H9 (cell line): ENCODE results near the gene ZIM2. TPM values are rescaled to one million over a fixed set of nuclear protein-coding genes. Genes with fewer than 3 reads are reported as not detected.

Source experiments
- DNase-seq: peaks from one replicate; pipeline ENCODE4 v3.0.0-alpha.2; 2017
- H2AFZ ChIP-seq: one replicate; pipeline ENCODE4 v1.6.1; 2013; ENCODE audit warnings: mild to moderate bottlenecking, low read length, control low read depth, moderate library complexity
- H2AK5ac ChIP-seq: 2 replicates; pipeline ENCODE4 v1.6.1; 2013; ENCODE audit warnings: low read length, control low read depth, mixed read lengths; ENCODE audit not compliant: insufficient read length
- H2BK120ac ChIP-seq: one replicate; pipeline ENCODE4 v1.6.1; 2013; ENCODE audit warnings: low read depth, mild to moderate bottlenecking, low read length, control low read depth, inconsistent platforms; ENCODE audit not compliant: poor library complexity, severe bottlenecking
- H2BK12ac ChIP-seq: 2 replicates; pipeline ENCODE4 v1.6.1; 2013; ENCODE audit warnings: low read length, control low read depth, mixed read lengths, low read depth; ENCODE audit not compliant: insufficient read length
- H2BK15ac ChIP-seq: 2 replicates; pipeline ENCODE4 v1.6.1; 2013; ENCODE audit warnings: low read depth, low read length, control low read depth
- H2BK20ac ChIP-seq: one replicate; pipeline ENCODE4 v1.6.1; 2013; ENCODE audit warnings: low read depth, mild to moderate bottlenecking, low read length, control low read depth, inconsistent platforms; ENCODE audit not compliant: poor library complexity, severe bottlenecking
- H2BK5ac ChIP-seq: 2 replicates; pipeline ENCODE4 v1.6.1; 2013; ENCODE audit warnings: low read length, control low read depth, mixed read lengths; ENCODE audit not compliant: insufficient read length
- H3K14ac ChIP-seq: 2 replicates; pipeline ENCODE4 v1.6.1; 2013; ENCODE audit warnings: low read length, control low read depth; ENCODE audit not compliant: insufficient read depth
- H3K18ac ChIP-seq: 2 replicates; pipeline ENCODE4 v1.6.1; 2013; ENCODE audit warnings: low read depth, mild to moderate bottlenecking, mixed read lengths, low read length, control low read depth; ENCODE audit not compliant: insufficient read length
- H3K23ac ChIP-seq: 2 replicates; pipeline ENCODE4 v1.6.1; 2013; ENCODE audit warnings: low read length, control low read depth, mixed read lengths, low read depth; ENCODE audit not compliant: insufficient read length
- H3K23me2 ChIP-seq: 2 replicates; pipeline ENCODE4 v1.6.1; 2013; ENCODE audit warnings: low read depth, mild to moderate bottlenecking, mixed read lengths, low read length, control low read depth; ENCODE audit not compliant: insufficient read length, poor library complexity, severe bottlenecking
- H3K27ac ChIP-seq: 2 replicates; pipeline ENCODE4 v1.5.1; 2013; ENCODE audit warnings: low read length, control low read depth, mixed read lengths, low read depth; ENCODE audit not compliant: insufficient read length
- H3K27me3 ChIP-seq: 2 replicates; pipeline ENCODE4 v1.6.1; 2013; ENCODE audit warnings: low read length, control low read depth, inconsistent platforms; ENCODE audit not compliant: insufficient read depth
- H3K4ac ChIP-seq: 2 replicates; pipeline ENCODE4 v1.6.1; 2013; ENCODE audit warnings: low read depth, mild to moderate bottlenecking, control low read depth, inconsistent platforms, low read length, moderate library complexity
- H3K4me1 ChIP-seq: 2 replicates; pipeline ENCODE4 v1.6.1; 2013; ENCODE audit warnings: low read length, control low read depth, inconsistent platforms; ENCODE audit not compliant: insufficient read depth
- H3K4me2 ChIP-seq: 2 replicates; pipeline ENCODE4 v1.6.1; 2013; ENCODE audit warnings: low read length, control low read depth, mixed read lengths; ENCODE audit not compliant: insufficient read length, insufficient read depth
- H3K56ac ChIP-seq: 2 replicates; pipeline ENCODE4 v1.6.1; 2013; ENCODE audit warnings: low read depth, mild to moderate bottlenecking, mixed read lengths, low read length, control low read depth; ENCODE audit not compliant: insufficient read length
- H3K79me1 ChIP-seq: 2 replicates; pipeline ENCODE4 v1.6.1; 2013; ENCODE audit warnings: low read depth, mild to moderate bottlenecking, moderate library complexity, low read length, control low read depth, inconsistent platforms; ENCODE audit not compliant: insufficient read depth, poor library complexity, severe bottlenecking
- H3K79me2 ChIP-seq: 2 replicates; pipeline ENCODE4 v1.6.1; 2013; ENCODE audit warnings: low read length, control low read depth, inconsistent platforms; ENCODE audit not compliant: insufficient read depth
- H3K9ac ChIP-seq: 2 replicates; pipeline ENCODE4 v1.6.1; 2013; ENCODE audit warnings: low read length, control low read depth, mixed read lengths; ENCODE audit not compliant: insufficient read length; ENCODE audit errors: extremely low read depth
- H3K9me3 ChIP-seq: one replicate; pipeline ENCODE4 v1.6.1; 2013; ENCODE audit warnings: low read depth, low read length, inconsistent platforms; ENCODE audit not compliant: control insufficient read depth
- H3T11ph ChIP-seq: one replicate; pipeline ENCODE4 v1.6.1; 2013; ENCODE audit warnings: mild to moderate bottlenecking, low read length, control low read depth, inconsistent platforms
- H4K20me1 ChIP-seq: one replicate; pipeline ENCODE4 v1.6.1; 2013; ENCODE audit not compliant: control insufficient read depth, insufficient read length, insufficient read depth
- H4K5ac ChIP-seq: 2 replicates; pipeline ENCODE4 v1.6.1; 2013; ENCODE audit warnings: low read depth, mild to moderate bottlenecking, mixed read lengths, low read length, control low read depth; ENCODE audit not compliant: insufficient read length
- H4K8ac ChIP-seq: replicated peaks from 2 replicates; pipeline ENCODE4 v1.6.1; 2013; ENCODE audit warnings: low read length, control low read depth, mixed read lengths, low read depth; ENCODE audit not compliant: insufficient read length
- H4K91ac ChIP-seq: 2 replicates; pipeline ENCODE4 v1.6.1; 2013; ENCODE audit warnings: low read depth, mild to moderate bottlenecking, moderate library complexity, mixed read lengths, low read length, control low read depth; ENCODE audit not compliant: insufficient read length
- H3K27ac Mint-ChIP-seq, 3 experiments: 2 replicates in 2 of 3; 3 replicates in 1 of 3; pipeline ENCODE4 v1.8.0; 2020 to 2021; ENCODE audit warnings: mixed read lengths in 3 of 3, mild to moderate bottlenecking in 1 of 3, moderate library complexity in 1 of 3
- H3K27me3 Mint-ChIP-seq: 2 replicates; pipeline ENCODE4 v1.8.0; 2021; ENCODE audit warnings: low read depth, mild to moderate bottlenecking, moderate library complexity, mixed read lengths
- H3K36me3 Mint-ChIP-seq, 3 experiments: 2 replicates in 2 of 3; 3 replicates in 1 of 3; pipeline ENCODE4 v1.8.0; 2020 to 2021; ENCODE audit warnings: low read depth in 3 of 3, mixed read lengths in 3 of 3; ENCODE audit not compliant: insufficient read depth in 1 of 3
- H3K4me1 Mint-ChIP-seq, 2 experiments: 2 replicates each; pipeline ENCODE4 v1.8.0; 2020; ENCODE audit warnings: mixed read lengths in 2 of 2
- H3K4me3 Mint-ChIP-seq, 2 experiments: 2 replicates in 1 of 2; 3 replicates in 1 of 2; pipeline ENCODE4 v1.8.0; 2020 to 2021; ENCODE audit warnings: mild to moderate bottlenecking in 2 of 2, mixed read lengths in 2 of 2, moderate library complexity in 1 of 2
- H3K9me3 Mint-ChIP-seq, 2 experiments: 2 replicates in 1 of 2; 3 replicates in 1 of 2; pipeline ENCODE4 v1.8.0; 2020; ENCODE audit warnings: mild to moderate bottlenecking in 2 of 2, mixed read lengths in 2 of 2, moderate library complexity in 1 of 2
- total RNA-seq: library from RNA; stranded (reverse); gene quantifications from 2 replicates; pipeline ENCODE4 v1.2.1, GENCODE V29; 2021
- TF ChIP-seq, protein P1 (sequence below): fragments of 200-600 bp; sonication (generic); conservative IDR thresholded peaks from 3 replicates; pipeline ENCODE4 v1.8.0; 2021; ENCODE audit warnings: antibody characterized with exemption, mild to moderate bottlenecking

ZIM2 gene
- total RNA-seq, 1 experiment from 2014 or later: not detected

- Histone ChIP-seq H3K79me1 (no peaks in the 10 kb centered on the region), H3K4me1 (no peaks in the 10 kb centered on the region), H3T11ph (no peak overlapping the region), H2AFZ (no peak overlapping the region), H3K23ac (no peak overlapping the region), H2BK12ac (no peak overlapping the region), H3K9ac (no peak overlapping the region), H3K27ac (no peak overlapping the region), H4K8ac (no peak overlapping the region), H4K5ac (no peak overlapping the region), H3K23me2 (no peaks in the 10 kb centered on the region), H2BK20ac (no peak overlapping the region), H4K20me1 (no peaks in the 10 kb centered on the region), H3K4me2 (no peak overlapping the region), H4K91ac (no peak overlapping the region), H3K79me2 (no peaks in the 10 kb centered on the region), H3K14ac (no peak overlapping the region), H3K27me3 (no peaks in the 10 kb centered on the region), H3K9me3 (peaks cover 71% of the 10 kb centered on the region), H2BK120ac (no peak overlapping the region), H2BK5ac (no peak overlapping the region), H3K18ac (no peak overlapping the region), H2AK5ac (no peak overlapping the region), H3K4ac (no peak overlapping the region), H3K56ac (no peak overlapping the region), H2BK15ac (no peak overlapping the region)
- no peak for DNase-seq
- peaks cover 20 to 42% (median 38%) of the 10 kb centered on the region in 3 experiments; a peak in 6 of 7 replicates for H3K36me3 Mint-ChIP-seq
- no peak overlapping the region for H3K27ac Mint-ChIP-seq
- H3K27me3 Mint-ChIP-seq: peaks cover 8% of the 10 kb centered on the region
- TF ChIP-seq, protein P1, sequence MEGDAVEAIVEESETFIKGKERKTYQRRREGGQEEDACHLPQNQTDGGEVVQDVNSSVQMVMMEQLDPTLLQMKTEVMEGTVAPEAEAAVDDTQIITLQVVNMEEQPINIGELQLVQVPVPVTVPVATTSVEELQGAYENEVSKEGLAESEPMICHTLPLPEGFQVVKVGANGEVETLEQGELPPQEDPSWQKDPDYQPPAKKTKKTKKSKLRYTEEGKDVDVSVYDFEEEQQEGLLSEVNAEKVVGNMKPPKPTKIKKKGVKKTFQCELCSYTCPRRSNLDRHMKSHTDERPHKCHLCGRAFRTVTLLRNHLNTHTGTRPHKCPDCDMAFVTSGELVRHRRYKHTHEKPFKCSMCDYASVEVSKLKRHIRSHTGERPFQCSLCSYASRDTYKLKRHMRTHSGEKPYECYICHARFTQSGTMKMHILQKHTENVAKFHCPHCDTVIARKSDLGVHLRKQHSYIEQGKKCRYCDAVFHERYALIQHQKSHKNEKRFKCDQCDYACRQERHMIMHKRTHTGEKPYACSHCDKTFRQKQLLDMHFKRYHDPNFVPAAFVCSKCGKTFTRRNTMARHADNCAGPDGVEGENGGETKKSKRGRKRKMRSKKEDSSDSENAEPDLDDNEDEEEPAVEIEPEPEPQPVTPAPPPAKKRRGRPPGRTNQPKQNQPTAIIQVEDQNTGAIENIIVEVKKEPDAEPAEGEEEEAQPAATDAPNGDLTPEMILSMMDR: no peak
- H3K9me3 Mint-ChIP-seq: peaks cover 87 to 91% of the 10 kb centered on the region in 2 experiments
- H3K4me3 Mint-ChIP-seq: no peak overlapping the region
- H3K4me1 Mint-ChIP-seq: no peaks in the 10 kb centered on the region
These were observed 5.1 kb downstream of the ZIM2 start for GRCh38 chr19:56835401-56835800.
